ENCODE results near the gene MYO16.

- TF ChIP-seq CTCF (IDR thresholded peaks at IDR 0.05) (no peak), POLR2A (IDR thresholded peaks at IDR 0.05) (no peak)
Observed at GRCh38 chr13:108859197-108860012, 230.0 kb downstream of the MYO16 start.
